ENCODE results near the gene PHF21B. TPM values are rescaled to one million over a fixed set of nuclear protein-coding genes. Genes with fewer than 3 reads are reported as not detected.
A peak's percentile ranks its signal among the peaks of the same experiment; 100 is the strongest.

Gene PHF21B
- total RNA-seq, 1 donor from 2014 or later = 1.6 TPM

GRCh38 chr22:44995715-44996114, 14.1 kb downstream of the PHF21B start:
- no peak for DNase-seq (ENCODE audit: low spot score)
- intact Hi-C loops (cut with DNase I) = no loop called here
- no peak for ATAC-seq

GRCh38 chr22:44995105-44995514, 14.7 kb downstream of the PHF21B start:
- ATAC-seq (no peak), DNase-seq (ENCODE audit: low spot score) (no peak)
- intact Hi-C loops (cut with DNase I) = no loop called here

DNA sequence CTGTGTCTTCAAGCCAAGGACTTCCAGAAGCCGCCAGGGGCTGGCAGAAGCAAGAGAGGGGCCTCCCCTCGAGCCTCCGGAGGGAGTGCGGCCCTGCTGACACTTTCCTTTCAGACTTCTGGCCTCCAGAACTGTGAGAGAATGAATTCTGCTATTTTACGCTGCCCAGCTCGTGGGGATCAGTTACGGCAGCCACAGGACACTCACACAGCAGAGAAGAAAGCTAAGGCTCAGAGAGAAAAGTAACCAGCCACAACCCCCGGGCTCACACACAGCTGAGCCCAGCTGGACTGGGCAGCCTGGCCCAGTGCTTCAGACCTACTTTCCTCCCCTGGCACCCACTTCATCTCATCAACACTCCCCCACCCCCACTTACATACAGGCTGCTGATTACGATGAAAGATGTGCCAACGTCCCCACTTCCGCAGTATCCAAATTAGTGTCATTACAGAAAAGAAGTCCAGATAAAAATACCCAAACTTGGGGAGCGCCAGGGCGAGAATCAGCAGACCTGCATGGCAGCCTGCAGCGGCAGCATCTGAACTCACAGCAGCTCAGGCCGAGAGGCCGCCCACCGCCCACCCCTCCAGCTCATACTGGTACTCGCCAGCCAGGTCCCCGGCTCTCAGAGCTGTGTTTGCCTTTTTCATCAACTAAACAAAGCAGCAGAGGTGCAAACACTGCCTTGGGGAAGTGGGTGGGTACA, 15.3 kb downstream of the PHF21B start:
- DNase-seq (ENCODE audit: low spot score) = no peak
- no peak for ATAC-seq

GRCh38 chr22:44992166-44992565, 17.6 kb downstream of the PHF21B start:
- no peak for DNase-seq (ENCODE audit: low spot score)
- intact Hi-C loops (cut with DNase I) = no loop called here
- no peak for ATAC-seq

More for the DNA sequence above, 15.3 kb downstream of the PHF21B start:
- intact Hi-C loops (cut with DNase I) = no loop called here

GRCh38 chr22:44991218-44991617, 18.6 kb downstream of the PHF21B start:
- ATAC-seq = no peak
- intact Hi-C loops (cut with DNase I) = no loop called here
- no peak for DNase-seq (ENCODE audit: low spot score)

DNA sequence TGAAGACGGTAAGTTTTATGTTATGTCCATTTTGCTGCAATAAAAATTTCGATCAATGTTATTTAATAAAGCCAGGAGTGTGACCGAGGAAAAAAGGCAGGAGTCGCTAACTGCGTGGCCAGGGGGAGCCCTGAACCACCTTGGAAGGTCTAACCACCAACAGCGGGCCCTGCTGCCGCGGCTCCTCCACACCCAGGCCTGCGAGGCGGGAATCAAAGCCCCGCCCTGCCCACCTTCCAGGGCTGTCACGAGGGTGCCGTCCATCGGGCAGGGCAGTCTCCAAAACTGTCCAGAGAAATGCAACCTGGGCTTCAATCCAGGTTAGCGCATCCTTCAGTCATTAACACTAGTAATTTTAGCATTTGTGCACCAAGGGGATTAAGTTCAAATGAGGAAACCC, 19.0 kb downstream of the PHF21B start:
- ATAC-seq (no peak), DNase-seq (ENCODE audit: low spot score) (no peak)
- intact Hi-C loops (cut with DNase I) = no loop called here

GRCh38 chr22:44990328-44990727, 19.5 kb downstream of the PHF21B start:
- DNase-seq (ENCODE audit: low spot score) (no peak), ATAC-seq (no peak)
- intact Hi-C loops (cut with DNase I) = no loop called here

DNA sequence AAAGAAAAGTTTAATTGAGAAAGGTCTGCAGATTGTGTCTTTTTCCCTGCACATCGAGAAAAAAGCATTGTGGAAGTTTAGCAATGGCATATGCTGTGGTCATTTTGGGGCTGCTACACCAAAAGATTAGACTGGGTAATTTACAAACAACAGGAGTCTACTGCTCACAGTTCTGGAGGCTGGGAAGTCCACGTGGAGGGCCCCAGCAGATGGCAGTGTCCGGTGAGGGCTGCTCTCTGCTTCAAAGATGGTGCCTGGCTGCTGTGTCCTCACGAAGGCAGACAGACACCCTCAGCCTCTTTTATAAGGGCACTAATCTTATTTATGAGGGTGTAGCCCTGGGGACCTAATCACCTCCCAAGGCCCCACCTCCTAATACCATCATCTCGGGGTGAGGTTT, 21.1 kb downstream of the PHF21B start:
- ATAC-seq (no peak), DNase-seq (ENCODE audit: low spot score) (no peak)
- intact Hi-C loops (cut with DNase I) = no loop called here

DNA sequence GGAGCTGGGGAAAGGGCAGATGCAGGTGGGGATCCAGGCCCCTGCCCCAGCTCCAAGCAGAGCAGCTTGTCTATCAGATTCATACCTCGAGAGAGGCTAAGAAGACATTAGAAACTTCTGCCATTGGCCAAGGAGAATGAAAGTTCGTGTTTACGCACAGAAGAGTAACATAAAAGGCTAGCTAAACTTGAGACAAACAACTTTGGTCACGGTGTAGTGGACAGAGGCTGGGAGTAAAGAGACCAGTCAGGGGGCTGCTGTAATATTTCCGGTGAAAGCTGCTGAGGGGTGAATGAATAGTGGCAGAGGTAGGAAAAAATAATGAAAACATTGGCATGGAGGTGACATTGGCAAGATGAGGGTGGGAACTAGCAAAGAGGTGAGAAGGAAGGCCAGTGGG, 22.9 kb downstream of the PHF21B start:
- DNase-seq (ENCODE audit: low spot score) (no peak), ATAC-seq (no peak)
- intact Hi-C loops (cut with DNase I) = no loop called here

DNA sequence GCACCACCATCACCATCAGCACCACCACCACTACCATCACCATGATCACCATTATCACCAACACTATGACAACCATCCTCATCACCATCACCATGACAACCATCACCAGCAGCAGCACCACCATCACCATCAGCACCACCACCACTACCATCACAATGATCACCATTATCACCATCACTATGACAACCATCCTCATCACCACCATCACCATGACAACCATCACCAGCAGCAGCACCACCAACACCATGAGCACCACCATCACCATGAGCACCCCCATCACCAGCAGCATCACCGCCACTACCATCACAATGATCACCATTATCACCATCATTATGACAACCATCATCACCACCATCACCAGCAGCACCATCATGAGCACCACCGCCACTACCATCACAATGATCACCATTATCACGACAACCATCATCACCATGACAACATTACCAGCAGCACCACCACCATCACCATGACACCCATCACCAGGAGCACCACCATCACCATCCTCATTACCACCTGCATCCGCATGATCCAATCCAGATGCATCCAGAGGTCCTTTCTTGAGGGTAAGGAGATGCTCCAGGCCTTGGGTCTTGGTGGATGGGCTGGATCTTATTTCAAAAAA, 23.8 kb downstream of the PHF21B start:
- ATAC-seq (no peak), DNase-seq (ENCODE audit: low spot score) (no peak)
- intact Hi-C loops (cut with DNase I) = no loop called here

- DNase-seq (ENCODE audit: low spot score) (no peak), ATAC-seq (no peak)
- intact Hi-C loops (cut with DNase I) = no loop called here
These were observed 25.8 kb downstream of the PHF21B start for GRCh38 chr22:44983878-44984482.

DNA sequence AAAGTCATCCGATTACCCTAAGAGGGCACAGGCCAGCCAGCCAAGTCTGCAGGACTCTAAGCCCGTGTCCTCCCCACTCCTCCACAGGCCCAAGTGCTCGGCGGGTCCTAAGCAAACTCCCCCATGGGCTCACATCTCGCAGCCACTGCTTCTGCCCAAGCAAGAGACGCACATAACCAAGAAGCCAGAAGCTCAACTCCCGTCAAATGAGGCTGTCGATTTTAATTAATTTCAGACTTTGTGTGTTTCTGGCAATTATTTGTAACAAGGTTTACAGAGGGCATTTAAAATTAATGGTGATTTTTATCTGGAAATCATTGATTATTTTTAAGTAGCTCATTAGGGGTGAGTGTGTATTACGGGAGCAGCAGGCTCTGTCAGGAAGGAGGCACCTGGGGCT, 27.4 kb downstream of the PHF21B start:
- ATAC-seq (no peak), DNase-seq (ENCODE audit: low spot score) (no peak)
- intact Hi-C loops (cut with DNase I) = no loop called here

DNA sequence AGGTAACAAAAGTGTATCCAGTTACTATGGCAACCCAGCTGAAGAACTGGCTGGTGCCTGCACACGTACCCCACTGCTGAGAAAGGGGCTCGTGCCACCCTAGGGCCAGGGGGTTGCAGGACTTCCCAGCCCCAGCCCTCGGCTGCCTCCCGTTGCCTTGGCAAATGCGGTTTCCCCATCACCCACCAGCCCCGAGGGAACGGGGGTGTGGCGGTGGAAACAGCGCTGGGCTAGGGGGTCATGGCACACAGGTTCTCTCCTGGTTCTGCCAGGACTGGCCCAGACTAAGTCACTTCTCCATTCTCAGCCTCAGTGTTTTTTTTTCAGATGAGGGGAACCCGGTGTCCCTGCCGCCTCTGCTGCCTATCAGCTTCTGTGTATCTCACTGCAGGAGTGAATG, 27.9 kb downstream of the PHF21B start:
- intact Hi-C loops (cut with DNase I) = no loop called here
- DNase-seq (ENCODE audit: low spot score) = no peak
- no peak for ATAC-seq

- intact Hi-C loops (cut with DNase I) = loop anchor here (10.0 kb wide), 1 partner anchor 636 kb away; no protein-coding TSS in a partner anchor
- ATAC-seq (no peak), DNase-seq (ENCODE audit: low spot score) (no peak)
These were observed 30.7 kb downstream of the PHF21B start for GRCh38 chr22:44979154-44979553.

GRCh38 chr22:44975427-44976262, 34.2 kb downstream of the PHF21B start:
- intact Hi-C loops (cut with DNase I) = loop anchor here (10.0 kb wide), 1 partner anchor 639 kb away; no protein-coding TSS in a partner anchor
- peak; percentile 87 for ATAC-seq
- DNase-seq (ENCODE audit: low spot score) = peak; percentile 87

- no peak for DNase-seq (ENCODE audit: low spot score)
- ATAC-seq = no peak
- intact Hi-C loops (cut with DNase I) = loop anchor here (10.0 kb wide), 1 partner anchor 640 kb away; no protein-coding TSS in a partner anchor
These were observed 35.4 kb downstream of the PHF21B start for GRCh38 chr22:44974454-44974853.

DNA sequence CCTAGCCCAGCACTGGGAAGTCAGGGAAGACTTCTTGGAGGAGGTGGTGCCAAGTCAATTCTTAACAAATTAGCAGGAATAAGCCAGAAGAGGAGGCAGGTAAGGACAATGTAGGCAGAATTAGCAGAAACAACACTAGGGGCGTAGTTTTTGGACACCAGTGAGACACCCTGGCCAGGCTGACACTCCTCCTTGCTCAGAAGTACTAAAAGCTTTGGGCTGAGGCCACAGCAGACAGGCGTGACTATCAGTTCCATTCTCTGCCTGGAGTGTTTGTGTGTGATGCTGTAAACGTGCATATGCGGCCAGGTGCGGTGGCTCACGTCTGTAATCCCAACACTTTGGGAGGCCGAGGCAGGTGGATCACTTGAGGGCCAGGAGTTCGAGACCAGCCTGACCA, 36.0 kb downstream of the PHF21B start:
- ATAC-seq (no peak), DNase-seq (ENCODE audit: low spot score) (no peak)
- intact Hi-C loops (cut with DNase I) = loop anchor here (10.0 kb wide), 1 partner anchor 641 kb away; no protein-coding TSS in a partner anchor

- no peak for ATAC-seq
- DNase-seq (ENCODE audit: low spot score) = no peak
- intact Hi-C loops (cut with DNase I) = loop anchor here (10.0 kb wide), 1 partner anchor 642 kb away; no protein-coding TSS in a partner anchor
These were observed 37.3 kb downstream of the PHF21B start for GRCh38 chr22:44972363-44973083.

Measured in sciatic nerve (tissue), 2 donors.